Stimulated activated CD8-positive, alpha-beta memory T cell treated with anti-CD3 and anti-CD28 coated beads, Interleukin-15, amount 100 ng/mL, for 48 hours (primary cell): ENCODE data around the gene FADS1.
A peak's percentile ranks its signal among the peaks of the same experiment; 100 is the strongest.

ENCODE experiments used
- DNase-seq, 2 donors: peaks; one replicate each; pipeline ENCODE4 v3.0.0-alpha.2; 2020; ENCODE audit warnings: low read depth in 2 of 2

The FADS1 gene

GRCh38 chr11:61760946-61761345 is 55.9 kb downstream of the FADS1 start:
- no peak for DNase-seq

GRCh38 chr11:61757213-61757862 is 59.5 kb downstream of the FADS1 start:
- no peak for DNase-seq

GRCh38 chr11:61756452-61757212 is 60.2 kb downstream of the FADS1 start:
- peak; percentile 13 to 44 for DNase-seq

- DNase-seq: no peak
Measured at GRCh38 chr11:61756147-61756451, 60.7 kb downstream of the FADS1 start.

- no peak for DNase-seq
Measured at GRCh38 chr11:61754534-61755482, 62.0 kb downstream of the FADS1 start.

GRCh38 chr11:61753672-61754071 is 63.1 kb downstream of the FADS1 start:
- DNase-seq: no peak

- no peak for DNase-seq
Measured at GRCh38 chr11:61752925-61753521, 63.8 kb downstream of the FADS1 start.

- DNase-seq: peak; percentile 42 to 49
Measured at GRCh38 chr11:61752117-61752924, 64.5 kb downstream of the FADS1 start, which contains the start of gene MYRF. MYRF (plus strand) TSS chr11:61752636; CDS start chr11:61752745, 109 bp downstream.

GRCh38 chr11:61751384-61751783 is 65.4 kb downstream of the FADS1 start:
- DNase-seq: no peak

GRCh38 chr11:61750631-61751273 is 66.1 kb downstream of the FADS1 start:
- no peak for DNase-seq
